ENCODE data around the gene ZBTB38. TPM values are rescaled to one million over a fixed set of nuclear protein-coding genes. Genes with fewer than 3 reads are reported as not detected.

The ZBTB38 gene
- total and polyA plus RNA-seq, 2 donors (not counting 1 experiment from before 2014, with no cell fraction given) = 96.0 to 191 TPM

DNA sequence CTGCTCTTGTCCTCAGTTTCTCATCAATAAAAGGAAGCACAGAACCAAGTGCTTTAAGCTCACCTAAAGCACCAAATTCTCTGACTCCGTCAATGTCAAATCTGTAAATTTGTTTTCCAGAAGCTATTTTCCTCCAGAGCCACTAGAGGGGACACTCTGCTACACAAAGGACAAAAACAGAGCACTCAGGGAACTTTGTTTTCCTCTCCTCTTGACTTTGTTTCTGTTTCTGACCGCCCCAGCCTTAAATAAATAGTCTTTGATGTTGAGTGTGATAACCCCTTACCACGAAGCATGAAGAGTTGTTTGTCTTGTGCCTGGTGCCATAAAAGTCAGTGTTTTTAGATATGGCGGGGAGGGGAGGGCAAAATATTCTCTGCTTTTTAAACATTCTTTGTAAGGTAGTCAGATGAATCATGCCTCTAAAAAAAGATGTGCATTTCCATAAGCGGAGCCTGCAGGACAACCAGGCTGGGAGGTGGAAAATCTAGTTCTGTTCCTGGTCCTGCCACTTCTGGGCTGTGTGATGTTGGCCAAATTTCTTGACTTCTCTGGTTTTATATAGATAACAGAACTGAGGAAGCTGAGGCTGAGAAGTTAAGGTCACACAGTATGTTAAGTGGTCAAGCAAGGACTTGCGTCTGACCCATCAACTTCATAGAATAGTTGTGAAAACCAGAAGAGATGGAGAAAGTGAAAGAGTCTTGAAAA lies 7.3 kb upstream of the ZBTB38 start:
- Histone ChIP-seq H3K79me2 (ENCODE audit: control insufficient read depth, insufficient read depth, low read length) (no peaks in the 10 kb centered on the region), H2AFZ (ENCODE audit: low read length) (no peak overlapping the region), H3K4me1 (ENCODE audit: control insufficient read depth, extremely low read depth, insufficient read depth, low read length) (peaks cover 5% of the 10 kb centered on the region), H4K20me1 (ENCODE audit: control insufficient read depth, extremely low read depth, insufficient read depth, low read length) (no peaks in the 10 kb centered on the region), H3K9me3 (ENCODE audit: control insufficient read depth, insufficient read depth, low read depth, low read length) (no peaks in the 10 kb centered on the region), H3K4me3 (replicated peaks in 1 of 4; ENCODE audit: control extremely low read depth in 1 of 4, insufficient read depth in 1 of 4, low read depth in 3 of 4, low read length in 4 of 4) (peak overlapping the region in 2 of 4 experiments; percentile 9 to 11), H3K36me3 (ENCODE audit: control insufficient read depth, insufficient read depth, low read length) (no peaks in the 10 kb centered on the region), H3K9ac (ENCODE audit: insufficient read depth, low read length) (no peak overlapping the region), H3K27ac (ENCODE audit: insufficient read depth, low read length) (peak overlapping the region; percentile 41), H3K4me2 (ENCODE audit: extremely low read depth, insufficient read depth, low read length) (peak overlapping the region; percentile 20), H3K27me3 (ENCODE audit: control insufficient read depth, insufficient read depth, low read length) (no peaks in the 10 kb centered on the region)
- no peak for TF ChIP-seq EZH2 (IDR thresholded peaks at IDR 0.05; ENCODE audit: low read length, missing control alignments)
- TF ChIP-seq CTCF (conservative IDR thresholded peaks at IDR 0.05 in 1 of 2, IDR thresholded peaks at IDR 0.05 in 1 of 2; ENCODE audit: low read depth in 1 of 2, low read length in 2 of 2) = peak; percentile 81
- DNase-seq (ENCODE audit: low read depth in 2 of 2) = peak; percentile 90 to 95

DNA sequence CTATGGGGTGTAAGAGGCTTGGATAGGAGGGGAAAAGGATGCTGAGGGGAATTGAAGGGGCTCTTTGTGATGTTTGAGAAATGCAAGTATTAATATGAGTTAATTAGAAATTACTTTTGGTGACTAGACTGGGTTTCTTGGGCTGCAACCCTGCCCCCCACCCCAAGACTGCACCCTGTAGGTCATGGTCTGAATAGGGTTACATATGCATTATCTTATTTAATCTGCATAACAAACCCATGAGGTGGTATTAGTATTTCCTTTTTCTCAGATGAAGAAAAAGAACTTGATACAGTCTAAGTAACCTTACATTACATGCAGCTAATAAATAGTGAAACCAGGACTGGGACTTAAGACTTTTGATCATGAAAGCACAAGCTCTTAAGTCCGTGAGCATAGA lies 5.6 kb upstream of the ZBTB38 start:
- Histone ChIP-seq H2AFZ (ENCODE audit: low read length) (no peak overlapping the region), H3K4me1 (ENCODE audit: control insufficient read depth, extremely low read depth, insufficient read depth, low read length) (peaks cover 15% of the 10 kb centered on the region), H3K79me2 (ENCODE audit: control insufficient read depth, insufficient read depth, low read length) (no peaks in the 10 kb centered on the region), H3K36me3 (ENCODE audit: control insufficient read depth, insufficient read depth, low read length) (no peaks in the 10 kb centered on the region), H3K27ac (ENCODE audit: insufficient read depth, low read length) (no peak overlapping the region), H3K4me2 (ENCODE audit: extremely low read depth, insufficient read depth, low read length) (no peak overlapping the region), H3K9ac (ENCODE audit: insufficient read depth, low read length) (no peak overlapping the region), H3K9me3 (ENCODE audit: control insufficient read depth, insufficient read depth, low read depth, low read length) (no peaks in the 10 kb centered on the region), H3K4me3 (replicated peaks in 1 of 4; ENCODE audit: control extremely low read depth in 1 of 4, insufficient read depth in 1 of 4, low read depth in 3 of 4, low read length in 4 of 4) (no peak overlapping the region), H3K27me3 (ENCODE audit: control insufficient read depth, insufficient read depth, low read length) (no peaks in the 10 kb centered on the region), H4K20me1 (ENCODE audit: control insufficient read depth, extremely low read depth, insufficient read depth, low read length) (no peaks in the 10 kb centered on the region)
- no peak for DNase-seq (ENCODE audit: low read depth in 2 of 2)
- TF ChIP-seq CTCF (conservative IDR thresholded peaks at IDR 0.05 in 1 of 2, IDR thresholded peaks at IDR 0.05 in 1 of 2; ENCODE audit: low read depth in 1 of 2, low read length in 2 of 2) (no peak), EZH2 (IDR thresholded peaks at IDR 0.05; ENCODE audit: low read length, missing control alignments) (no peak)

DNA sequence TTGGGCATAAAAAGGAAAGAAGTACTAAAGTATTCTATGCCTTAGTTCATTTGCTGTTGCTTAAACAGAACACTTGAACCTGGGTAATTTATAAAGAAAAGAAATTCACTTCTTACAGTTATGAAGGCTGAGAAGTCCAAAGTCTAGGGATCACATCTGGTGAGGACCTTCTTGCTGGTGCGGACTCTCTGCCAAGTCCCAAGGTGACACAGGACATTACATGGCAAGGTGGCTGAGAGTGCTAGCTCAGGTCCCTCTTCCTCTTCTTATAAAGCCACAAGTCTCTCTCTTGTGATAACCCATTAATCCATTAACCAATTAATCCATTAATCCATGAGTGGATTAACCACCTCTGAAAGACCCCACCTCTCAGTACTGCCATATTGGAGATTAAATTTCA lies 3.1 kb upstream of the ZBTB38 start:
- H3K27me3 ChIP-seq (ENCODE audit: control insufficient read depth, insufficient read depth, low read length) = no peaks in the 10 kb centered on the region
- no peak overlapping the region for H3K9ac ChIP-seq (ENCODE audit: insufficient read depth, low read length)
- H3K36me3 ChIP-seq (ENCODE audit: control insufficient read depth, insufficient read depth, low read length) = no peaks in the 10 kb centered on the region
- peaks cover 13% of the 10 kb centered on the region for H3K79me2 ChIP-seq (ENCODE audit: control insufficient read depth, insufficient read depth, low read length)
- peak overlapping the region; percentile 100 for H3K27ac ChIP-seq (ENCODE audit: insufficient read depth, low read length)
- no peak overlapping the region for H2AFZ ChIP-seq (ENCODE audit: low read length)
- TF ChIP-seq EZH2 (IDR thresholded peaks at IDR 0.05; ENCODE audit: low read length, missing control alignments) (no peak), CTCF (conservative IDR thresholded peaks at IDR 0.05 in 1 of 2, IDR thresholded peaks at IDR 0.05 in 1 of 2; ENCODE audit: low read depth in 1 of 2, low read length in 2 of 2) (no peak)
- no peaks in the 10 kb centered on the region for H4K20me1 ChIP-seq (ENCODE audit: control insufficient read depth, extremely low read depth, insufficient read depth, low read length)
- H3K4me2 ChIP-seq (ENCODE audit: extremely low read depth, insufficient read depth, low read length) = no peak overlapping the region
- no peak for DNase-seq (ENCODE audit: low read depth in 2 of 2)
- H3K4me1 ChIP-seq (ENCODE audit: control insufficient read depth, extremely low read depth, insufficient read depth, low read length) = peaks cover 29% of the 10 kb centered on the region
- H3K9me3 ChIP-seq (ENCODE audit: control insufficient read depth, insufficient read depth, low read depth, low read length) = no peaks in the 10 kb centered on the region
- no peak overlapping the region for H3K4me3 ChIP-seq (replicated peaks in 1 of 4; ENCODE audit: control extremely low read depth in 1 of 4, insufficient read depth in 1 of 4, low read depth in 3 of 4, low read length in 4 of 4)
